Epithelial cell of esophagus (primary cell): ENCODE measurements around the gene HAPLN2.

ENCODE experiments used
- DNase-seq: peaks from one replicate; pipeline ENCODE4 v3.0.0; 2010; ENCODE audit warnings: low read depth
- H3K4me3 ChIP-seq: 2 replicates; pipeline ENCODE4 v1.5.1; 2011; ENCODE audit warnings: mild to moderate bottlenecking, low read length, control low read depth
- CTCF ChIP-seq: IDR thresholded peaks from 2 replicates; pipeline ENCODE4 v1.5.1; 2011; ENCODE audit warnings: low read depth, mild to moderate bottlenecking, low read length, control low read depth, inconsistent platforms; ENCODE audit not compliant: insufficient read depth; ENCODE audit errors: missing control alignments

The HAPLN2 gene

GRCh38 chr1:156578055-156578454, 41.2 kb upstream of the HAPLN2 start:
- no peak for DNase-seq
- no peak for TF ChIP-seq CTCF
- H3K4me3 ChIP-seq, result no peak overlapping the region

GRCh38 chr1:156579472-156579871, 39.7 kb upstream of the HAPLN2 start, which contains the start of gene TTC24:
Gene TTC24 (plus strand): TSS chr1:156579723. CDS start chr1:156581365, 1,642 bp downstream.
- DNase-seq, result no peak
- H3K4me3 ChIP-seq, result no peak within 1 kb of the TSS
- TF ChIP-seq CTCF, result no peak

- no peak for TF ChIP-seq CTCF
- H3K4me3 ChIP-seq, result no peak overlapping the region
- DNase-seq, result no peak
These were observed 37.4 kb upstream of the HAPLN2 start for GRCh38 chr1:156581661-156582387.

- TF ChIP-seq CTCF, result no peak
- no peak overlapping the region for H3K4me3 ChIP-seq
- no peak for DNase-seq
These were observed 36.7 kb upstream of the HAPLN2 start for GRCh38 chr1:156582388-156583017.

GRCh38 chr1:156583821-156584622, 35.2 kb upstream of the HAPLN2 start:
- H3K4me3 ChIP-seq, result no peak overlapping the region
- peak; percentile 94 for TF ChIP-seq CTCF
- DNase-seq, result peak; percentile 88

- no peak for TF ChIP-seq CTCF
- no peak overlapping the region for H3K4me3 ChIP-seq
- DNase-seq, result no peak
These were observed 34.4 kb upstream of the HAPLN2 start for GRCh38 chr1:156584813-156585212.
